Measurements from ENCODE around the gene LRP8. TPM values are rescaled to one million over a fixed set of nuclear protein-coding genes. Genes with fewer than 3 reads are reported as not detected.

Gene LRP8
- total RNA-seq, 1 donor: 27.6 TPM

DNA sequence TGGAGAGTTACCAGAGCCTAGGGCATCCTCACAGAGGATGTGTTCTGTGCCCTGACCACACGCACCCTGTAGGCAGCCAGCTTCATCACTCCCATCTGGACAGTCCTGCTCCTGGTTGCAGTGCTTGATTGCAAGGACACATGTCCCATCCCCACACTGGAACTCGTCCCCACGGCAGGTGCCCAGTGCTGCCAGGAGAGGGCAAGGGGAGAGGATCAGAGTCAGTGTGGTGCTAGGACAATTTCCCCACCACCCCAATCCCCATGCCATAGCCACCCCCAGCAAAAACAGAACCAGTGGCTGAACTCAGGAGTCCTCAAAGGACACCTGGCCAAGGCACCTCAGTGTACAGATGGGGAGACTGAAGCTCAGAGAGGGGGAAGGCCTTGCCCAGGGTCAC, 52.3 kb downstream of the LRP8 start:
- no peak overlapping the region for H3K4me3 ChIP-seq (ENCODE audit: low read depth, low read length)
- TF ChIP-seq, protein P1, sequence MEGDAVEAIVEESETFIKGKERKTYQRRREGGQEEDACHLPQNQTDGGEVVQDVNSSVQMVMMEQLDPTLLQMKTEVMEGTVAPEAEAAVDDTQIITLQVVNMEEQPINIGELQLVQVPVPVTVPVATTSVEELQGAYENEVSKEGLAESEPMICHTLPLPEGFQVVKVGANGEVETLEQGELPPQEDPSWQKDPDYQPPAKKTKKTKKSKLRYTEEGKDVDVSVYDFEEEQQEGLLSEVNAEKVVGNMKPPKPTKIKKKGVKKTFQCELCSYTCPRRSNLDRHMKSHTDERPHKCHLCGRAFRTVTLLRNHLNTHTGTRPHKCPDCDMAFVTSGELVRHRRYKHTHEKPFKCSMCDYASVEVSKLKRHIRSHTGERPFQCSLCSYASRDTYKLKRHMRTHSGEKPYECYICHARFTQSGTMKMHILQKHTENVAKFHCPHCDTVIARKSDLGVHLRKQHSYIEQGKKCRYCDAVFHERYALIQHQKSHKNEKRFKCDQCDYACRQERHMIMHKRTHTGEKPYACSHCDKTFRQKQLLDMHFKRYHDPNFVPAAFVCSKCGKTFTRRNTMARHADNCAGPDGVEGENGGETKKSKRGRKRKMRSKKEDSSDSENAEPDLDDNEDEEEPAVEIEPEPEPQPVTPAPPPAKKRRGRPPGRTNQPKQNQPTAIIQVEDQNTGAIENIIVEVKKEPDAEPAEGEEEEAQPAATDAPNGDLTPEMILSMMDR (IDR thresholded peaks at IDR 0.05; ENCODE audit: insufficient read depth, low read depth, low read length): no peak
- no peak for DNase-seq (ENCODE audit: low read depth)

- DNase-seq (ENCODE audit: low read depth): no peak
- H3K4me3 ChIP-seq (ENCODE audit: low read depth, low read length): no peak overlapping the region
These were observed 53.2 kb downstream of the LRP8 start for GRCh38 chr1:53274541-53275185.

DNA sequence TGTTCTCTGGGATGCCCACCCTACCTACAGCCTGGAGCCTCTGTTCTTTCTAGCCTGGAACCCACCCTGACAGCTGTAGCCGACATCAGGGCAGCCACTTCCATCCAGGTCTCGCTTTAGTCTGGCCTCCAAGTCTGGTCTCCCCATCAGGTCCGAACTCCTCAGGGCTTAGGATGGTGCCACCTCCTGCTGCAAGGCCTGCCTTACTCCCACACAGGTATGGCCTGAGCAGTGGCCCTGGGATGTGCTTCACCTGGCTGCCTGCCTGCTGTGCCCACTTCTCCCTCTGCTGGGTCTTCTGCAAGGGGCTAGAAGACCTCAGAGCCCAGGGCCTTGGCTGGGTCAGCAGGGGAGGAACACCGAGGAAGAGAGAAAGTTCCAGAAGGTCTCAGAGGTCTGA, 53.8 kb downstream of the LRP8 start:
- H3K4me3 ChIP-seq (ENCODE audit: low read depth, low read length): no peak overlapping the region
- no peak for DNase-seq (ENCODE audit: low read depth)
- TF ChIP-seq, protein P1 (IDR thresholded peaks at IDR 0.05; ENCODE audit: insufficient read depth, low read depth, low read length): no peak

More at GRCh38 chr1:53274541-53275185, 53.2 kb downstream of the LRP8 start:
- TF ChIP-seq, protein P1 (IDR thresholded peaks at IDR 0.05; ENCODE audit: insufficient read depth, low read depth, low read length): no peak

DNA sequence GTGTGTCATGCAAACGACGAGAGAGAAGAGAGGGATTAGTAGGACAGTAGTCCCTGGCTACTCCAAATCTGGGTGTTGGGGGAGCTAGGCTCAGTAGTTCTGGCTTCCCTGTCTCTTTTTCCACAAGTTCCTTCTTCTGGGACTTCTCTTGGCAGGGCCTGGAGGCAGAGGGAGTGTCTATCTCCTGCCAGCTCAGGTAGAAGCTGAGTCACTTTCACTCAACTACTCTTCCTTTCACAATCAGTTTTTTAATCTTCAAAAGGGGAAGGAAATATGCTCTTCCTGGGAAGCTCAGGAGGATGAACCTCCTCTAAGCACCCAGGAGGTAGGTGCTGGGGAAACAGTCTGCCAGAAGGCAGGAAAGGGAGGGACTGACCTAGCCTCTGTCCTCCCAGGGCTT, 54.3 kb downstream of the LRP8 start:
- no peak overlapping the region for H3K4me3 ChIP-seq (ENCODE audit: low read depth, low read length)
- DNase-seq (ENCODE audit: low read depth): no peak
- TF ChIP-seq, protein P1 (IDR thresholded peaks at IDR 0.05; ENCODE audit: insufficient read depth, low read depth, low read length): no peak

DNA sequence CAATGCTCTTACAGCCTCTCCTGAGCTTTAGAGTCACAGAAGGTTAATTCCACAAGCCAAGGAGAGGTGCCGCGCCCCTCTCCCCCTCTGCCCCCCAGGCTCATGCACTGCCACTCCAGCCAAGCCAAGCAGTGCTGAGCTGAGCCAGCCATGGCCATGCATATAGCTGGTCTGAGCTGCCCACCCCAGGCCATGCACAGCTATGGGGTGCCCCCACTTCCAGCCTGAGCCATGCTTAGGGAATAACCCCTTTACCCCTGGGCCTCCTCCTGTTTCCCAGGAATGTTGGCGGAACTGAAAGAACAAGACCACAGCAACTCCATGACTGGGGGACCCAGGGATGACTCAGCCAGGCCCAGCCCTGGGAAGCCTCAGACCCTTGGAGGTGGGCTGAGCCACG, 55.5 kb downstream of the LRP8 start:
- no peak for DNase-seq (ENCODE audit: low read depth)
- TF ChIP-seq, protein P1 (IDR thresholded peaks at IDR 0.05; ENCODE audit: insufficient read depth, low read depth, low read length): no peak
- H3K4me3 ChIP-seq (ENCODE audit: low read depth, low read length): no peak overlapping the region

- H3K4me3 ChIP-seq (ENCODE audit: low read depth, low read length): no peak overlapping the region
- no peak for DNase-seq (ENCODE audit: low read depth)
- TF ChIP-seq, protein P1 (IDR thresholded peaks at IDR 0.05; ENCODE audit: insufficient read depth, low read depth, low read length): no peak
These were observed 56.3 kb downstream of the LRP8 start for GRCh38 chr1:53271446-53272090.
